IMR-90 (cell line): ENCODE data around the gene RSPO4. TPM values are rescaled to one million over a fixed set of nuclear protein-coding genes. Genes with fewer than 3 reads are reported as not detected.

Experiments used
- ATAC-seq: fragments of 200-7000 bp; cut with Tn5 transposase; 2 replicates; pipeline ENCODE4 v1.9.1; 2020; ENCODE audit warnings: low read depth, mild to moderate bottlenecking, moderate library complexity
- BruUV-seq: library from RNA; stranded (reverse); fragments of 400-500 nt; replicated peaks from 2 replicates; lab custom pipeline; 2021; lab: Mats Ljungman, UMichigan
- CTCF ChIA-PET: fragments of 300-600 bp; formaldehyde crosslinking; extraction: SDS; loops from one replicate; lab custom pipeline; 2021; ENCODE audit warnings: antibody characterized with exemption; lab: Yijun Ruan, JAX
- POLR2A ChIA-PET: fragments of 300-600 bp; sonication (Branson Sonifier 250); formaldehyde crosslinking; loops from one replicate; lab custom pipeline; 2022; ENCODE audit warnings: antibody characterized with exemption; ENCODE audit not compliant: unreplicated experiment; lab: Charles Lee
- DNase-seq: peaks from one replicate; pipeline ENCODE4 v3.0.0; 2013
- H2AFZ ChIP-seq: replicated peaks from 2 replicates; pipeline ENCODE3; 2013; ENCODE audit warnings: low read length, mild to moderate bottlenecking; ENCODE audit not compliant: poor library complexity
- H2AK5ac ChIP-seq: 2 replicates; pipeline ENCODE4 v1.6.1; 2013; ENCODE audit warnings: low read depth, low read length, inconsistent platforms
- H2AK9ac ChIP-seq: replicated peaks from 2 replicates; pipeline ENCODE3; 2013; ENCODE audit warnings: mild to moderate bottlenecking, low read depth, low read length, moderate library complexity; ENCODE audit not compliant: poor library complexity
- H2BK120ac ChIP-seq: 2 replicates; pipeline ENCODE4 v1.6.1; 2013; ENCODE audit warnings: low read depth, low read length, inconsistent platforms
- H2BK15ac ChIP-seq: 3 replicates; pipeline ENCODE4 v1.6.1; 2013; ENCODE audit warnings: low read depth, low read length, inconsistent platforms
- H2BK20ac ChIP-seq: 2 replicates; pipeline ENCODE4 v1.6.1; 2013; ENCODE audit warnings: low read depth, mild to moderate bottlenecking, inconsistent platforms, low read length, moderate library complexity
- H2BK5ac ChIP-seq: 2 replicates; pipeline ENCODE4 v1.6.1; 2013; ENCODE audit warnings: mild to moderate bottlenecking, low read depth, low read length, inconsistent platforms; ENCODE audit not compliant: poor library complexity, severe bottlenecking
- H3K14ac ChIP-seq: replicated peaks from 2 replicates; pipeline ENCODE4 v1.6.1; 2013; ENCODE audit warnings: low read depth, low read length, inconsistent platforms
- H3K18ac ChIP-seq: 2 replicates; pipeline ENCODE4 v1.6.1; 2013; ENCODE audit warnings: low read depth, low read length, control low read depth
- H3K23ac ChIP-seq: 2 replicates; pipeline ENCODE4 v1.6.1; 2013; ENCODE audit warnings: low read depth, low read length, inconsistent platforms
- H3K27ac ChIP-seq: 2 replicates; pipeline ENCODE4 v1.5.1; 2013; ENCODE audit warnings: mild to moderate bottlenecking, control low read depth, low read length; ENCODE audit not compliant: insufficient read depth
- H3K27me3 ChIP-seq: 2 replicates; pipeline ENCODE4 v1.6.1; 2013; ENCODE audit warnings: low read length; ENCODE audit not compliant: control insufficient read depth, insufficient read depth
- H3K36me3 ChIP-seq: 2 replicates; pipeline ENCODE4 v1.6.1; 2013; ENCODE audit warnings: low read length, mixed read lengths; ENCODE audit not compliant: control insufficient read depth, insufficient read depth
- H3K4ac ChIP-seq: 2 replicates; pipeline ENCODE4 v1.6.1; 2013; ENCODE audit warnings: low read depth, low read length, inconsistent platforms
- H3K4me1 ChIP-seq: 2 replicates; pipeline ENCODE4 v1.6.1; 2013; ENCODE audit warnings: low read length, mixed read lengths; ENCODE audit not compliant: control insufficient read depth, insufficient read depth
- H3K4me2 ChIP-seq: 2 replicates; pipeline ENCODE4 v1.6.1; 2013; ENCODE audit warnings: low read depth, mild to moderate bottlenecking, control low read depth, low read length, moderate library complexity
- H3K4me3 ChIP-seq: 2 replicates; pipeline ENCODE4 v1.5.1; 2013; ENCODE audit warnings: low read depth, mild to moderate bottlenecking, control low read depth, low read length, moderate library complexity; ENCODE audit not compliant: insufficient read depth
- H3K56ac ChIP-seq: 2 replicates; pipeline ENCODE4 v1.6.1; 2013; ENCODE audit warnings: low read length, inconsistent platforms; ENCODE audit not compliant: insufficient read depth; ENCODE audit errors: extremely low read depth
- H3K79me1 ChIP-seq, 2 experiments: 2 replicates each; pipeline ENCODE4 v1.6.1; 2013; ENCODE audit warnings: low read length in 2 of 2, inconsistent platforms in 1 of 2, low read depth in 1 of 2
- H3K9ac ChIP-seq: 2 replicates; pipeline ENCODE4 v1.6.1; 2013; ENCODE audit warnings: low read depth, low read length, control low read depth
- H3K9me1 ChIP-seq: 2 replicates; pipeline ENCODE4 v1.6.1; 2013; ENCODE audit warnings: low read length, inconsistent platforms; ENCODE audit not compliant: insufficient read depth
- H3K9me3 ChIP-seq: 2 replicates; pipeline ENCODE4 v1.6.1; 2013; ENCODE audit warnings: low read length; ENCODE audit not compliant: control insufficient read depth, insufficient read depth
- H4K20me1 ChIP-seq: 2 replicates; pipeline ENCODE4 v1.6.1; 2013; ENCODE audit warnings: low read length, inconsistent platforms; ENCODE audit not compliant: insufficient read depth
- H4K5ac ChIP-seq: 2 replicates; pipeline ENCODE4 v1.6.1; 2013; ENCODE audit warnings: mild to moderate bottlenecking, low read depth, low read length, control low read depth
- H4K8ac ChIP-seq, 2 experiments: 2 replicates each; pipeline ENCODE4 v1.6.1; 2013; ENCODE audit warnings: low read depth in 2 of 2, low read length in 2 of 2, control low read depth in 1 of 2, inconsistent platforms in 1 of 2
- H4K91ac ChIP-seq: 2 replicates; pipeline ENCODE4 v1.6.1; 2013; ENCODE audit warnings: low read depth, low read length, inconsistent platforms; ENCODE audit not compliant: insufficient read depth
- MAFK ChIP-seq: IDR thresholded peaks from 2 replicates; pipeline ENCODE4 v1.6.1; 2012; ENCODE audit warnings: low read depth, low read length, improper control_type of control experiment
- WGBS, 2 experiments: methylation state at CpG; one replicate each; pipeline versions ENCODE4 v1.1.5 to v1.1.7; 2013; ENCODE audit warnings: missing lambda C conversion rate in 2 of 2; ENCODE audit not compliant: insufficient read length in 1 of 2; ENCODE audit errors: extremely low coverage in 2 of 2; 5-methylcytosine and 5-hydroxymethylcytosine counted together
- dilution Hi-C: fragments of 300-500 bp; cut with HindIII; formaldehyde crosslinking; loops from one replicate; pipeline ENCODE4 v1.14.3; 2018; ENCODE audit warnings: low sequenced_read_pairs; ENCODE audit not compliant: unreplicated experiment
- in situ Hi-C: fragments of 300-500 bp; cut with MboI; formaldehyde crosslinking; loops from 3 replicates; pipeline ENCODE4 v1.14.3; 2019; ENCODE audit warnings: low sequenced_read_pairs, inconsistent platforms, mixed read lengths
- intact Hi-C: fragments of 100-400 bp; cut with micrococcal nuclease; formaldehyde crosslinking; loops from 2 replicates; pipeline ENCODE4 v1.10.0; 2022
- polyA plus RNA-seq, 3 experiments: library from polyadenylated mRNA; depleted of rRNA; stranded (reverse); fragments of >200 nt; gene quantifications; 2 replicates each; pipeline ENCODE4 v1.2.3, GENCODE V29; 2012; ENCODE audit warnings: low replicate concordance in 1 of 3
- total RNA-seq: library from RNA; depleted of rRNA; stranded (reverse); fragments of >200 nt; gene quantifications from 2 replicates; pipeline ENCODE4 v1.2.3, GENCODE V29; 2012
- TF ChIP-seq, protein P1 (sequence below): fragments of 150-350 bp; IDR thresholded peaks from 2 replicates; pipeline ENCODE4 v1.6.1; 2016; ENCODE audit warnings: low read depth, mild to moderate bottlenecking, low read length, moderate library complexity, borderline replicate concordance

The RSPO4 gene
- total and polyA plus RNA-seq, 2 of the 4 experiments (the other 2 are of a cell fraction): not detected

GRCh38 chr20:1045860-1046418, 43.8 kb upstream of the RSPO4 start:
- Histone ChIP-seq H3K36me3 (no peaks in the 10 kb centered on the region), H3K9me1 (no peaks in the 10 kb centered on the region), H3K27ac (no peak overlapping the region), H2BK5ac (no peak overlapping the region), H3K4ac (no peak overlapping the region), H3K56ac (no peak overlapping the region), H3K27me3 (no peaks in the 10 kb centered on the region; the same call in 1 of the 2 replicates), H4K91ac (no peak overlapping the region), H3K9ac (no peak overlapping the region), H2AFZ (no peak overlapping the region), H3K14ac (no peak overlapping the region), H3K4me1 (no peaks in the 10 kb centered on the region), H4K20me1 (no peaks in the 10 kb centered on the region), H2AK5ac (no peak overlapping the region), H2BK15ac (no peak overlapping the region), H4K8ac (no peak overlapping the region), H2AK9ac (no peak overlapping the region), H3K9me3 (no peaks in the 10 kb centered on the region), H2BK120ac (no peak overlapping the region), H3K4me2 (no peak overlapping the region), H3K18ac (no peak overlapping the region), H3K23ac (no peak overlapping the region), H3K4me3 (no peak overlapping the region), H2BK20ac (no peak overlapping the region), H3K79me1 (no peaks in the 10 kb centered on the region), H4K5ac (no peak overlapping the region)
- in situ Hi-C loops (no loop called here), dilution Hi-C loops (no loop called here), intact Hi-C loops (no loop called here)
- CTCF ChIA-PET: no interaction called here
- WGBS, 2 experiments: 67% methylated on average over 1 of the region's 3 CpGs; no CpG with 5 or more reads in 1 of the 2 experiments
- no TSS peak for BruUV-seq
- POLR2A ChIA-PET: no interaction called here
- ATAC-seq (no peak), DNase-seq (no peak)
- TF ChIP-seq MAFK: peak; percentile 96
- TF ChIP-seq, protein P1, sequence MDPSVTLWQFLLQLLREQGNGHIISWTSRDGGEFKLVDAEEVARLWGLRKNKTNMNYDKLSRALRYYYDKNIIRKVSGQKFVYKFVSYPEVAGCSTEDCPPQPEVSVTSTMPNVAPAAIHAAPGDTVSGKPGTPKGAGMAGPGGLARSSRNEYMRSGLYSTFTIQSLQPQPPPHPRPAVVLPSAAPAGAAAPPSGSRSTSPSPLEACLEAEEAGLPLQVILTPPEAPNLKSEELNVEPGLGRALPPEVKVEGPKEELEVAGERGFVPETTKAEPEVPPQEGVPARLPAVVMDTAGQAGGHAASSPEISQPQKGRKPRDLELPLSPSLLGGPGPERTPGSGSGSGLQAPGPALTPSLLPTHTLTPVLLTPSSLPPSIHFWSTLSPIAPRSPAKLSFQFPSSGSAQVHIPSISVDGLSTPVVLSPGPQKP: no peak
